Hematopoietic multipotent progenitor cell treated with erythropoietin and hydrocortisone succinate and interleukin-3 and kit ligand, for 4 days (in vitro differentiated cells): Measurements from ENCODE around the gene RSBN1L.
A peak's percentile ranks its signal among the peaks of the same experiment; 100 is the strongest.

ENCODE experiments used
- DNase-seq: peaks from one replicate; pipeline ENCODE4 v3.0.0-alpha.2; 2015

The RSBN1L gene

GRCh38 chr7:77734659-77735421 is 38.6 kb downstream of the RSBN1L start:
- DNase-seq, result no peak

- DNase-seq, result no peak
Measured at GRCh38 chr7:77735457-77735856, 39.2 kb downstream of the RSBN1L start.

GRCh38 chr7:77736991-77737390 is 40.7 kb downstream of the RSBN1L start:
- DNase-seq, result no peak

- DNase-seq, result no peak
Measured at GRCh38 chr7:77738382-77738781, 42.1 kb downstream of the RSBN1L start.

- DNase-seq, result no peak
Measured at GRCh38 chr7:77738871-77739270, 42.6 kb downstream of the RSBN1L start.

GRCh38 chr7:77740257-77740656 is 44.0 kb downstream of the RSBN1L start:
- DNase-seq, result no peak

- no peak for DNase-seq
Measured at GRCh38 chr7:77743518-77743917, 47.3 kb downstream of the RSBN1L start.

GRCh38 chr7:77745746-77746145 is 49.5 kb downstream of the RSBN1L start:
- DNase-seq, result no peak

- DNase-seq, result no peak
Measured at GRCh38 chr7:77746164-77746823, 50.0 kb downstream of the RSBN1L start.

GRCh38 chr7:77746824-77747165 is 50.5 kb downstream of the RSBN1L start:
- no peak for DNase-seq

GRCh38 chr7:77747178-77747577 is 50.9 kb downstream of the RSBN1L start:
- no peak for DNase-seq

- DNase-seq, result no peak
Measured at GRCh38 chr7:77747718-77748117, 51.5 kb downstream of the RSBN1L start.

GRCh38 chr7:77752016-77752415 is 55.8 kb downstream of the RSBN1L start:
- peak; percentile 94 for DNase-seq

GRCh38 chr7:77753173-77753572 is 56.9 kb downstream of the RSBN1L start:
- DNase-seq, result no peak

GRCh38 chr7:77757589-77757988 is 61.3 kb downstream of the RSBN1L start:
- DNase-seq, result no peak

- peak; percentile 87 for DNase-seq
Measured at GRCh38 chr7:77759294-77759889, 63.1 kb downstream of the RSBN1L start.

- DNase-seq, result peak; percentile 22
Measured at GRCh38 chr7:77760809-77761453, 64.7 kb downstream of the RSBN1L start.

GRCh38 chr7:77765481-77765880 is 69.2 kb downstream of the RSBN1L start:
- DNase-seq, result no peak

GRCh38 chr7:77765906-77766800 is 69.9 kb downstream of the RSBN1L start:
- no peak for DNase-seq

- no peak for DNase-seq
Measured at GRCh38 chr7:77766801-77767605, 70.7 kb downstream of the RSBN1L start.

- no peak for DNase-seq
Measured at GRCh38 chr7:77770316-77770715, 74.1 kb downstream of the RSBN1L start.

GRCh38 chr7:77771901-77772300 is 75.6 kb downstream of the RSBN1L start:
- no peak for DNase-seq
